GM21529 (cell line): ENCODE data around the gene ELOVL2.

Source experiments
- ATAC-seq: cut with Tn5 transposase; IDR thresholded peaks from one replicate; pipeline ENCODE4 v1.9.1; 2021; ENCODE audit not compliant: unreplicated experiment

ELOVL2 gene

DNA sequence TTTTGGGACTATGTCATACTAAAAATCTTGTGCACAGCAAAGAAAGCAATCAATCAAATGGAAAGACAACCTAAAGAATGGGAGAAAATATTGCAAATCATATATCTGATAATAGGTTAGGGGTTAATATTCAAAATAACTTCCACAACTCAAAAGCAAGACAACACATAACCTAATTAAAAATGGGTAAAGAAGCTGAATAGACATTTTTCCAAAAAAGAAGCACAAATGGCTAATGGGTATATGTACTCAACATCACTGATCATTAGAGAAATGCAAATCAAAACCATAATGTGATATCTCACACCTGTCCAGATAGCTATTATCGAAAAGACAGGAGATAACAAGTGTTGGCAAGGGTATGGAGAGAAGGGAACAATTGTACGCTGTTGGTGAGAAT is 104.3 kb downstream of the ELOVL2 start:
- no peak for ATAC-seq

DNA sequence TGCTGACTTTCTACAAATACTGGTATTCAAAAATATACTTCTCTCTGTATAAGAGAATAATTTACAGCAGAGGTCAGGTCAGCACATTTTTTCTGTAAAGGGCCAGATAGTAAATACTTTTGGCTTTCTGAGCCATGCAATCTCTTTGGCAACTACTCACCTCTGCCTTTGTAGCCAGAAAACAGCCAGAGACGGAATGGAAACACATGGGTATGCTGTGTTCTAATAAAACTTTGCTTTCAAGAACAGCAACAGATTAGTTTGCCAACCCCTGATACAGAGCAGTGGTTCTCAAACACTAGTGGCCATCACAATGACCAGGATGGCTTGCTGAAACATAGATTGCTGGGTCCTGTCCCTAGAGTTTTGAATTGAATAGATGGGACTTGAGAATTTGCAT is 111.0 kb downstream of the ELOVL2 start:
- no peak for ATAC-seq
